Astrocyte (in vitro differentiated cells and primary cell): ENCODE data around the gene F2. TPM values are rescaled to one million over a fixed set of nuclear protein-coding genes. Genes with fewer than 3 reads are reported as not detected.

Experiments used
- DNase-seq: peaks from one replicate; pipeline ENCODE4 v3.0.0-alpha.2; 2010; ENCODE audit warnings: low read depth
- FAIRE-seq: peaks from 2 replicates; lab custom pipeline; 2011; peaks lifted over from hg19 to GRCh38; lab: Jason Lieb, UNC
- H2AFZ ChIP-seq: 2 replicates; pipeline ENCODE4 v1.6.0; 2012; ENCODE audit warnings: low read depth, low read length, inconsistent platforms
- H3K27ac ChIP-seq: 2 replicates; pipeline ENCODE4 v1.5.1; 2011; ENCODE audit warnings: low read depth, low read length, inconsistent platforms
- H3K27me3 ChIP-seq: 2 replicates; pipeline ENCODE4 v1.6.0; 2011; ENCODE audit warnings: low read length, inconsistent platforms; ENCODE audit not compliant: insufficient read depth
- H3K36me3 ChIP-seq: 2 replicates; pipeline ENCODE4 v1.5.1; 2011; ENCODE audit warnings: low read length, inconsistent platforms; ENCODE audit not compliant: insufficient read depth
- H3K4me1 ChIP-seq: 2 replicates; pipeline ENCODE4 v1.5.1; 2011; ENCODE audit warnings: low read length, inconsistent platforms; ENCODE audit not compliant: insufficient read depth
- H3K4me2 ChIP-seq: 2 replicates; pipeline ENCODE4 v1.6.0; 2012; ENCODE audit warnings: low read length, inconsistent platforms
- H3K4me3 ChIP-seq: 2 replicates; pipeline ENCODE4 v1.5.1; 2011; ENCODE audit warnings: low read depth, mild to moderate bottlenecking, low read length, inconsistent platforms; ENCODE audit not compliant: insufficient read depth
- H3K79me2 ChIP-seq: 2 replicates; pipeline ENCODE4 v1.6.0; 2012; ENCODE audit warnings: mild to moderate bottlenecking, low read length, inconsistent platforms; ENCODE audit not compliant: insufficient read depth
- H3K9ac ChIP-seq: 2 replicates; pipeline ENCODE4 v1.6.0; 2012; ENCODE audit warnings: mild to moderate bottlenecking, low read length, inconsistent platforms
- H3K9me3 ChIP-seq: 2 replicates; pipeline ENCODE4 v1.5.1; 2012; ENCODE audit warnings: low read depth, mild to moderate bottlenecking, low read length, inconsistent platforms; ENCODE audit not compliant: insufficient read depth
- H4K20me1 ChIP-seq: 2 replicates; pipeline ENCODE4 v1.6.0; 2012; ENCODE audit warnings: low read length, inconsistent platforms; ENCODE audit not compliant: insufficient read depth
- H3K27ac Mint-ChIP-seq: one replicate; pipeline ENCODE4 v1.8.0; 2021; ENCODE audit warnings: mild to moderate bottlenecking, mixed read lengths; ENCODE audit not compliant: unreplicated experiment
- H3K27me3 Mint-ChIP-seq: one replicate; pipeline ENCODE4 v1.8.0; 2021; ENCODE audit warnings: low read depth, mixed read lengths; ENCODE audit not compliant: unreplicated experiment
- H3K36me3 Mint-ChIP-seq: one replicate; pipeline ENCODE4 v1.8.0; 2021; ENCODE audit warnings: low read depth, mixed read lengths; ENCODE audit not compliant: unreplicated experiment
- H3K4me1 Mint-ChIP-seq: one replicate; pipeline ENCODE4 v1.8.0; 2021; ENCODE audit warnings: low read depth, mixed read lengths; ENCODE audit not compliant: unreplicated experiment
- H3K4me3 Mint-ChIP-seq: one replicate; pipeline ENCODE4 v1.8.0; 2021; ENCODE audit warnings: mild to moderate bottlenecking, moderate library complexity, mixed read lengths; ENCODE audit not compliant: unreplicated experiment
- H3K9me3 Mint-ChIP-seq: one replicate; pipeline ENCODE4 v1.8.0; 2021; ENCODE audit warnings: mild to moderate bottlenecking, mixed read lengths; ENCODE audit not compliant: unreplicated experiment
- CTCF ChIP-seq: IDR thresholded peaks from 2 replicates; pipeline ENCODE4 v1.5.1; 2011; ENCODE audit warnings: low read depth, mild to moderate bottlenecking, inconsistent platforms, low read length, moderate library complexity; ENCODE audit not compliant: insufficient read depth
- EZH2 ChIP-seq: IDR thresholded peaks from 2 replicates; pipeline ENCODE4 v1.6.1; 2012; ENCODE audit warnings: mild to moderate bottlenecking, low read length, inconsistent platforms; ENCODE audit not compliant: insufficient read depth
- total RNA-seq: library from RNA; stranded (reverse); gene quantifications from 2 replicates; pipeline ENCODE4 v1.2.1, GENCODE V29; 2021

The F2 gene
- total RNA-seq, 1 donor from 2014 or later = 0.57 TPM

DNA sequence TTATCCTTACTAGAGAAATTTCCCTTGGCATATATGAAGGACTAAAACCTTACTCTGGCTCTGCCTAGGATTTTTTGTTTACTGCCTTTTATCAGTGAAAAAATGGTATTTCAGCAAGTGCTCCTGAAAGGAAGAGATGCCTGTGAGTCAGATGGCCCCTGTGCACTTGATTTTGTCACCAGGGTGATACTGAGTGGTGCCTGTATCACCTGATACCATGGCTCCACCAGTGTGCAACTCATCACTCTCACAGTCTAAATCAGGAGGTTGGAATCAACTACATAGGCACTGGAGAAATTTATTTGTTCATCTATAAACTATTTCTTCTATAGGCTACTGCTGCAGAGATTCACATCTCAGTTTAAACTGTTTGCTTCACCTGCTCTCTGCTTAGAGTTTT, 43.2 kb downstream of the F2 start:
- Mint-ChIP-seq H3K4me1 (no peaks in the 10 kb centered on the region), H3K27ac (no peak overlapping the region), H3K4me3 (no peak overlapping the region), H3K9me3 (no peaks in the 10 kb centered on the region), H3K27me3 (no peaks in the 10 kb centered on the region), H3K36me3 (peaks cover 9% of the 10 kb centered on the region)
- Histone ChIP-seq H3K36me3 (peaks cover 60% of the 10 kb centered on the region), H3K4me2 (no peak overlapping the region), H3K27ac (no peak overlapping the region), H3K4me3 (no peak overlapping the region), H3K79me2 (no peaks in the 10 kb centered on the region), H3K4me1 (no peaks in the 10 kb centered on the region), H3K9ac (no peak overlapping the region), H2AFZ (no peak overlapping the region), H3K27me3 (no peaks in the 10 kb centered on the region), H3K9me3 (no peaks in the 10 kb centered on the region), H4K20me1 (no peaks in the 10 kb centered on the region)
- TF ChIP-seq CTCF (no peak), EZH2 (no peak)
- FAIRE-seq (no peak), DNase-seq (no peak)

GRCh38 chr11:46766656-46767055, 47.6 kb downstream of the F2 start:
- FAIRE-seq = no peak
- Mint-ChIP-seq H3K9me3 (no peaks in the 10 kb centered on the region), H3K36me3 (peaks cover 7% of the 10 kb centered on the region), H3K4me3 (no peak overlapping the region), H3K4me1 (no peaks in the 10 kb centered on the region), H3K27ac (no peak overlapping the region), H3K27me3 (no peaks in the 10 kb centered on the region)
- Histone ChIP-seq H3K9ac (no peak overlapping the region), H3K36me3 (peaks cover 62% of the 10 kb centered on the region), H3K4me3 (no peak overlapping the region), H3K27ac (no peak overlapping the region), H2AFZ (no peak overlapping the region), H3K4me2 (no peak overlapping the region), H3K79me2 (no peaks in the 10 kb centered on the region), H3K4me1 (no peaks in the 10 kb centered on the region), H3K9me3 (no peaks in the 10 kb centered on the region), H3K27me3 (no peaks in the 10 kb centered on the region), H4K20me1 (no peaks in the 10 kb centered on the region)
- TF ChIP-seq CTCF (no peak), EZH2 (no peak)
- DNase-seq = no peak

DNA sequence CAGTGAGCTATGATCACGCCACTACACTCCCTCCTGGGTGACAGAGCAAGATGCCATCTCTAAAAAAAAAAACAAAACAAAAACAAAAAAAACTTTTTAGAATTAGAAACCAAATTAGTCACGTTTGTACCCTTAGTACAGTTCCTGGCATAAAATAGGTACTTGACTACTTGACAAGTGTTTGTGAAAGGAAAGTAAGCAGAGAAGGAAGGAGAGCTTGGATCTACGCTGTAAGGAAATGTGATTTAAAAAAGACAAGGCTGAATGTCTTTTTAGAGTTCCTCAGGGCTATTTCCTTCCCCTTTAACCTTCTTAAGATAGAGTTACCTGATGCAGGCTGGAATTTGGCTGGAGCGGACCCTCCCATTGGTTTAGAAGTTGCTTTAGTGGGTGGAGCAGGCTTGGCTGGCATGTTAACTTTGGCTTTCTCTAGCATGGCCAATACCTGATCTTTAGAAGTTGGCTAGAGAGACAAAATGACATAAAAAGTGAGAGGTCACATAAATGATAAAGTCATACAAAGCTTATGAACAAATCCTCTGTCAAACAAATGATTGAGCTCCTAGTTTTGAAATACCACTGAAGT, 50.7 kb downstream of the F2 start:
- H3K9me3 Mint-ChIP-seq = no peaks in the 10 kb centered on the region
- no peaks in the 10 kb centered on the region for H4K20me1 ChIP-seq
- H3K4me1 Mint-ChIP-seq = no peaks in the 10 kb centered on the region
- no peak for TF ChIP-seq CTCF
- TF ChIP-seq EZH2 = no peak
- DNase-seq (no peak), FAIRE-seq (no peak)
- no peaks in the 10 kb centered on the region for H3K27me3 ChIP-seq
- no peak overlapping the region for H2AFZ ChIP-seq
- H3K36me3 Mint-ChIP-seq = peaks cover 8% of the 10 kb centered on the region
- H3K4me1 ChIP-seq = no peaks in the 10 kb centered on the region
- no peak overlapping the region for H3K4me3 Mint-ChIP-seq
- no peak overlapping the region for H3K9ac ChIP-seq
- no peaks in the 10 kb centered on the region for H3K9me3 ChIP-seq
- H3K27ac Mint-ChIP-seq = no peak overlapping the region
- H3K27ac ChIP-seq = no peak overlapping the region
- no peak overlapping the region for H3K4me3 ChIP-seq
- H3K79me2 ChIP-seq = no peaks in the 10 kb centered on the region
- peaks cover 47% of the 10 kb centered on the region for H3K36me3 ChIP-seq
- H3K4me2 ChIP-seq = no peak overlapping the region
- H3K27me3 Mint-ChIP-seq = no peaks in the 10 kb centered on the region
